Liver (tissue), 3 donors: ENCODE data around the gene HACD4.

ENCODE experiments used
- EGR1 ChIP-seq, 2 donors: IDR thresholded peaks; 2 replicates each; pipeline ENCODE4 v1.6.1; 2016 to 2018; ENCODE audit warnings: antibody characterized with exemption in 2 of 2, low read depth in 2 of 2
- FOXA1 ChIP-seq: IDR thresholded peaks from 2 replicates; pipeline ENCODE4 v1.6.1; 2016; ENCODE audit warnings: antibody characterized with exemption
- FOXA2 ChIP-seq: IDR thresholded peaks from 2 replicates; pipeline ENCODE4 v1.6.1; 2016; ENCODE audit warnings: antibody characterized with exemption
- GABPA ChIP-seq, 2 donors: IDR thresholded peaks in 1 of 2; conservative IDR thresholded peaks in 1 of 2; 2 replicates each; pipeline ENCODE4 v1.6.1; 2016; ENCODE audit warnings: antibody characterized with exemption in 2 of 2, mild to moderate bottlenecking in 1 of 2, moderate library complexity in 1 of 2
- HNF4A ChIP-seq, 2 donors: conservative IDR thresholded peaks; 2 replicates each; pipeline ENCODE4 v1.6.1; 2016; ENCODE audit warnings: antibody characterized with exemption in 2 of 2, mild to moderate bottlenecking in 2 of 2
- JUND ChIP-seq, 2 donors: IDR thresholded peaks; 2 replicates each; pipeline ENCODE4 v1.6.1; 2016; ENCODE audit warnings: antibody characterized with exemption in 2 of 2
- RAD21 ChIP-seq, 2 donors: IDR thresholded peaks; 2 replicates each; pipeline ENCODE4 v1.6.1; 2016; ENCODE audit warnings: antibody characterized with exemption in 2 of 2, mild to moderate bottlenecking in 2 of 2
- RXRA ChIP-seq, 2 donors: IDR thresholded peaks; 2 replicates each; pipeline ENCODE4 v1.6.1; 2017 to 2018; ENCODE audit warnings: antibody characterized with exemption in 2 of 2, mild to moderate bottlenecking in 1 of 2
- TAF1 ChIP-seq: conservative IDR thresholded peaks from 2 replicates; pipeline ENCODE4 v1.6.1; 2016; ENCODE audit warnings: antibody characterized with exemption, mild to moderate bottlenecking
- YY1 ChIP-seq: IDR thresholded peaks from 2 replicates; pipeline ENCODE4 v1.6.1; 2016; ENCODE audit warnings: antibody characterized with exemption, mild to moderate bottlenecking
- TF ChIP-seq, protein P1 (sequence below): fragments of 150-350 bp; IDR thresholded peaks from 2 replicates; pipeline ENCODE4 v1.5.1; 2017; ENCODE audit warnings: improper control_type of control experiment, low read depth, low read length; ENCODE audit not compliant: missing input control
- TF ChIP-seq, protein P2 (sequence below): IDR thresholded peaks from 2 replicates; pipeline ENCODE4 v1.6.1; 2016; ENCODE audit warnings: antibody characterized with exemption, mild to moderate bottlenecking
- TF ChIP-seq, protein P3 (sequence below): IDR thresholded peaks from 2 replicates; pipeline ENCODE4 v1.6.1; 2016; ENCODE audit warnings: antibody characterized with exemption
- donor health status: healthy.
- donor health status: healthy.

DNA sequence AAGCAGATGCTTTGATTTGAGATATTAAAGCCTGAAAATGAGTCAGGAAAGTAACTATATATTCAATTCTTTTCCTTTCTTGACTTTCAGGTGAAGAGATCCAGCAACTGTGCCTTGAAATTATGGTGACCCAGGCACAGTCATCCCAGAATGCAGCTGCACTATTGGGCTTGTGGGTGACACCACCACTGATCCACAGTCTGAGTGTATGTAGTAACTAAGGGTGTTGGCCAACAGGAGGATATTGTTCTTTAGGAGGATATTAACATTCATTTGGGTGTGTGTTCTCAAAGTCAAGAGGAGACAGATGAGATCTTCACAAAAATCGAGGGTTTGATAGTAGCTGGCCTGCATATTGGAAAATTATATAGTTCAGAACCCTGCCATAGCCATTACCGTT, 53.2 kb downstream of the HACD4 start:
- TF ChIP-seq, protein P1, sequence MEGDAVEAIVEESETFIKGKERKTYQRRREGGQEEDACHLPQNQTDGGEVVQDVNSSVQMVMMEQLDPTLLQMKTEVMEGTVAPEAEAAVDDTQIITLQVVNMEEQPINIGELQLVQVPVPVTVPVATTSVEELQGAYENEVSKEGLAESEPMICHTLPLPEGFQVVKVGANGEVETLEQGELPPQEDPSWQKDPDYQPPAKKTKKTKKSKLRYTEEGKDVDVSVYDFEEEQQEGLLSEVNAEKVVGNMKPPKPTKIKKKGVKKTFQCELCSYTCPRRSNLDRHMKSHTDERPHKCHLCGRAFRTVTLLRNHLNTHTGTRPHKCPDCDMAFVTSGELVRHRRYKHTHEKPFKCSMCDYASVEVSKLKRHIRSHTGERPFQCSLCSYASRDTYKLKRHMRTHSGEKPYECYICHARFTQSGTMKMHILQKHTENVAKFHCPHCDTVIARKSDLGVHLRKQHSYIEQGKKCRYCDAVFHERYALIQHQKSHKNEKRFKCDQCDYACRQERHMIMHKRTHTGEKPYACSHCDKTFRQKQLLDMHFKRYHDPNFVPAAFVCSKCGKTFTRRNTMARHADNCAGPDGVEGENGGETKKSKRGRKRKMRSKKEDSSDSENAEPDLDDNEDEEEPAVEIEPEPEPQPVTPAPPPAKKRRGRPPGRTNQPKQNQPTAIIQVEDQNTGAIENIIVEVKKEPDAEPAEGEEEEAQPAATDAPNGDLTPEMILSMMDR = no peak
- TF ChIP-seq JUND (IDR thresholded peaks at IDR 0.05) (no peak), GABPA (IDR thresholded peaks at IDR 0.05 in 1 of 2, conservative IDR thresholded peaks at IDR 0.05 in 1 of 2) (no peak), FOXA1 (no peak), RAD21 (IDR thresholded peaks at IDR 0.05) (no peak), TAF1 (no peak), YY1 (no peak), FOXA2 (no peak), RXRA (IDR thresholded peaks at IDR 0.05) (no peak), EGR1 (IDR thresholded peaks at IDR 0.05; ENCODE audit: low read depth in 2 of 2) (no peak), HNF4A (conservative IDR thresholded peaks at IDR 0.05) (no peak)
- TF ChIP-seq, protein P2, sequence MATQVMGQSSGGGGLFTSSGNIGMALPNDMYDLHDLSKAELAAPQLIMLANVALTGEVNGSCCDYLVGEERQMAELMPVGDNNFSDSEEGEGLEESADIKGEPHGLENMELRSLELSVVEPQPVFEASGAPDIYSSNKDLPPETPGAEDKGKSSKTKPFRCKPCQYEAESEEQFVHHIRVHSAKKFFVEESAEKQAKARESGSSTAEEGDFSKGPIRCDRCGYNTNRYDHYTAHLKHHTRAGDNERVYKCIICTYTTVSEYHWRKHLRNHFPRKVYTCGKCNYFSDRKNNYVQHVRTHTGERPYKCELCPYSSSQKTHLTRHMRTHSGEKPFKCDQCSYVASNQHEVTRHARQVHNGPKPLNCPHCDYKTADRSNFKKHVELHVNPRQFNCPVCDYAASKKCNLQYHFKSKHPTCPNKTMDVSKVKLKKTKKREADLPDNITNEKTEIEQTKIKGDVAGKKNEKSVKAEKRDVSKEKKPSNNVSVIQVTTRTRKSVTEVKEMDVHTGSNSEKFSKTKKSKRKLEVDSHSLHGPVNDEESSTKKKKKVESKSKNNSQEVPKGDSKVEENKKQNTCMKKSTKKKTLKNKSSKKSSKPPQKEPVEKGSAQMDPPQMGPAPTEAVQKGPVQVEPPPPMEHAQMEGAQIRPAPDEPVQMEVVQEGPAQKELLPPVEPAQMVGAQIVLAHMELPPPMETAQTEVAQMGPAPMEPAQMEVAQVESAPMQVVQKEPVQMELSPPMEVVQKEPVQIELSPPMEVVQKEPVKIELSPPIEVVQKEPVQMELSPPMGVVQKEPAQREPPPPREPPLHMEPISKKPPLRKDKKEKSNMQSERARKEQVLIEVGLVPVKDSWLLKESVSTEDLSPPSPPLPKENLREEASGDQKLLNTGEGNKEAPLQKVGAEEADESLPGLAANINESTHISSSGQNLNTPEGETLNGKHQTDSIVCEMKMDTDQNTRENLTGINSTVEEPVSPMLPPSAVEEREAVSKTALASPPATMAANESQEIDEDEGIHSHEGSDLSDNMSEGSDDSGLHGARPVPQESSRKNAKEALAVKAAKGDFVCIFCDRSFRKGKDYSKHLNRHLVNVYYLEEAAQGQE = no peak
- TF ChIP-seq, protein P3, sequence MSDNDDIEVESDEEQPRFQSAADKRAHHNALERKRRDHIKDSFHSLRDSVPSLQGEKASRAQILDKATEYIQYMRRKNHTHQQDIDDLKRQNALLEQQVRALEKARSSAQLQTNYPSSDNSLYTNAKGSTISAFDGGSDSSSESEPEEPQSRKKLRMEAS = no peak
